Uterus (tissue), 4 donors: ENCODE data around the gene DHRS3. TPM values are rescaled to one million over a fixed set of nuclear protein-coding genes. Genes with fewer than 3 reads are reported as not detected.

Experiments
- DNase-seq, 2 donors: peaks; one replicate each; pipeline ENCODE4 v3.0.0-alpha.2; 2019 to 2020
- H3K27ac ChIP-seq, 2 donors: fragments of 200-600 bp; sonication (generic); 1 replicate in 1 of 2; 2 replicates in 1 of 2; pipeline ENCODE4 v1.5.1; 2016 to 2018
- H3K27me3 ChIP-seq, 2 donors: fragments of 200-600 bp; sonication (generic); one replicate each; pipeline ENCODE4 v1.5.1; 2018 to 2019; ENCODE audit warnings: control low read depth in 1 of 2
- H3K36me3 ChIP-seq, 2 donors: fragments of 200-600 bp; sonication (generic); one replicate each; pipeline ENCODE4 v1.5.1; 2019; ENCODE audit warnings: control low read depth in 1 of 2
- H3K4me1 ChIP-seq, 2 donors: fragments of 200-600 bp; sonication (generic); one replicate each; pipeline ENCODE4 v1.5.1; 2018 to 2019; ENCODE audit warnings: control low read depth in 1 of 2
- H3K4me3 ChIP-seq, 2 donors: fragments of 200-600 bp; sonication (generic); 1 replicate in 1 of 2; 2 replicates in 1 of 2; pipeline ENCODE4 v1.5.1; 2018 to 2019; ENCODE audit warnings: mild to moderate bottlenecking in 1 of 2
- H3K9me3 ChIP-seq, 2 donors: fragments of 200-600 bp; sonication (generic); one replicate each; pipeline ENCODE4 v1.5.1; 2019; ENCODE audit warnings: control low read depth in 1 of 2
- CTCF ChIP-seq, 4 experiments: fragments of 200-600 bp in 2 of 4; fragments of 450-650 bp in 2 of 4; sonication (generic) in 2 of 4; IDR thresholded peaks; one replicate each; pipeline ENCODE4 v1.5.1; 2016 to 2019; ENCODE audit warnings: antibody characterized with exemption in 4 of 4, mild to moderate bottlenecking in 2 of 4, moderate library complexity in 1 of 4
- POLR2A ChIP-seq, 2 donors: fragments of 450-650 bp; IDR thresholded peaks; one replicate each; pipeline ENCODE4 v1.6.1; 2016; ENCODE audit warnings: antibody characterized with exemption in 2 of 2, mild to moderate bottlenecking in 1 of 2, moderate library complexity in 1 of 2
- intact Hi-C: fragments of 100-400 bp; cut with DNase I; formaldehyde crosslinking; loops from one replicate; pipeline ENCODE4 v1.15.1; 2023; ENCODE audit warnings: low total_unique reads
- total RNA-seq, 4 donors: library from RNA; depleted of rRNA in 3 of 4; stranded (reverse); fragments of >200 nt in 3 of 4; gene quantifications; one replicate each; pipeline versions ENCODE4 v1.1.0 to v1.2.4, GENCODE V29; 2014 to 2023
- donor health status: DM: yes; HTN: yes; CAD: no.

Gene DHRS3
- total RNA-seq, 4 donors from 2014 or later, result 12.6 to 82.0 (median 51.5) TPM

- DNase-seq, result peak in 1 of 2 donors; percentile 10
- TF ChIP-seq CTCF (IDR thresholded peaks at IDR 0.05) (no peak), POLR2A (IDR thresholded peaks at IDR 0.05) (no peak)
- H3K4me1 ChIP-seq, result no peaks in the 10 kb centered on the region
- H3K4me3 ChIP-seq, result no peak overlapping the region
- H3K9me3 ChIP-seq, result no peaks in the 10 kb centered on the region
- H3K36me3 ChIP-seq, result no peaks in the 10 kb centered on the region
- intact Hi-C loops, result no loop called here
- no peak overlapping the region for H3K27ac ChIP-seq
- H3K27me3 ChIP-seq, result no peaks in the 10 kb centered on the region
Measured at GRCh38 chr1:12532405-12533315, 85.3 kb downstream of the DHRS3 start.

DNA sequence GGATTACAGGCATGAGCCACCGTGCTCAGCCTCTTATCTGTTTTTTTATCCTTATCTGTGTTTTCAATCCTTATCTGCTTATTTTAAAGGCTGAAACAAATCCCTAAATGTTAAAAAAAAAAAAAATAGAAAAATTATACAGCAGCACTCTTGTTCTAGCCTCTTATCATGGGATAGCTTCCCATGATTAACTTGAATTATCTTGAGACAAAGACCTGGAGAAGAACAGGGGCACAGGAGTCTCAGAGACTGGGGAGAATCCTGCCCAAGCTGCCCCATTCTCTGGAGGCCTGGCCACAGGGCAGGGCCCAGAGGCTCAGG lies 86.9 kb downstream of the DHRS3 start:
- no peaks in the 10 kb centered on the region for H3K4me1 ChIP-seq
- intact Hi-C loops, result no loop called here
- H3K27ac ChIP-seq, result no peak overlapping the region
- H3K36me3 ChIP-seq, result no peaks in the 10 kb centered on the region
- H3K27me3 ChIP-seq, result no peaks in the 10 kb centered on the region
- TF ChIP-seq POLR2A (IDR thresholded peaks at IDR 0.05) (no peak), CTCF (IDR thresholded peaks at IDR 0.05) (no peak)
- H3K9me3 ChIP-seq, result no peaks in the 10 kb centered on the region
- peak in 1 of 2 donors; percentile 1 for DNase-seq
- no peak overlapping the region for H3K4me3 ChIP-seq

DNA sequence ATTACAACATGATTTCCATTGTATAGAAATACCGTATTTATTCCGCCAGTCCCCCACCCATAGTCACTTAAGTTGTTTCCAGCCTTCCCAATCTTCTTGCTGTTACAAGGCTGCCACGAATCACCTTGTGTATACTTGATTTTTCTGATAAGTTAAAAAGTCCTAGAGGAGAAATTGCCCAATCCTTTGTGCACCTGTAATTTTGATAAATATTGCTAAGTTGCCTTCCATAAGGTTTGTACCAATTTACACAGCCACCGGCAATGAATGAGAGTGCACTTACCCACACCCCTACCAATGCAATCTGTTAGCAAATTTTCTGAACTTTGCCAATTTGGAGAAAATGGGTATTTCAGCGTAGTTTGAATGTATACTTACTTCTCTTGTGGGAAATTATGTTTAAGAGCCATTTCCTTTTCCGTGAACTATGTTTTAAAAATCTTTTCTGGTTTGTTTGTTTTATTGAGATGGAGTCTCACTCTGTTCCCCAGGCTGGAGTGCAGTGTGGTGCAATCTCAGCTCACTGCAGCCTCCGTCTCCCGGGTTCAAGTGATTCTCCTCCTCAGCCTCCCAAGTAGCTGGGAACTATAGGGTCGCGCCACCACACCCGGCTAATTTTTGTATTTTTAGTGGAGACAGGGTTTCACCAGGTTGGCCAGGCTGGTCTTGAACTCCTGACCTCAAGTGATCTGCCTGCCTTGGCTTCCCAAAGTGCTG lies 87.4 kb downstream of the DHRS3 start:
- no peak overlapping the region for H3K27ac ChIP-seq
- DNase-seq, result peak in 1 of 2 donors; percentile 9
- no peaks in the 10 kb centered on the region for H3K36me3 ChIP-seq
- TF ChIP-seq POLR2A (IDR thresholded peaks at IDR 0.05) (no peak), CTCF (IDR thresholded peaks at IDR 0.05) (no peak)
- no peaks in the 10 kb centered on the region for H3K27me3 ChIP-seq
- no peak overlapping the region for H3K4me3 ChIP-seq
- H3K4me1 ChIP-seq, result no peaks in the 10 kb centered on the region
- intact Hi-C loops, result no loop called here
- H3K9me3 ChIP-seq, result no peaks in the 10 kb centered on the region

- peak in 1 of 2 donors; percentile 1 for DNase-seq
- no peaks in the 10 kb centered on the region for H3K27me3 ChIP-seq
- no peaks in the 10 kb centered on the region for H3K9me3 ChIP-seq
- no peak overlapping the region for H3K27ac ChIP-seq
- no peak for TF ChIP-seq POLR2A (IDR thresholded peaks at IDR 0.05)
- TF ChIP-seq CTCF (IDR thresholded peaks at IDR 0.05), result no peak
- no peak overlapping the region for H3K4me3 ChIP-seq
- intact Hi-C loops, result no loop called here
- H3K36me3 ChIP-seq, result no peaks in the 10 kb centered on the region
- H3K4me1 ChIP-seq, result no peaks in the 10 kb centered on the region
Measured at GRCh38 chr1:12529640-12530174, 88.3 kb downstream of the DHRS3 start.
